ENCODE measurements around the gene FLOT2.
"Not testable (repeated sequence)": the region's sequence is repeated elsewhere in the genome, so short reads cannot be mapped to it uniquely, and the experiment has no call there.

Gene FLOT2

DNA sequence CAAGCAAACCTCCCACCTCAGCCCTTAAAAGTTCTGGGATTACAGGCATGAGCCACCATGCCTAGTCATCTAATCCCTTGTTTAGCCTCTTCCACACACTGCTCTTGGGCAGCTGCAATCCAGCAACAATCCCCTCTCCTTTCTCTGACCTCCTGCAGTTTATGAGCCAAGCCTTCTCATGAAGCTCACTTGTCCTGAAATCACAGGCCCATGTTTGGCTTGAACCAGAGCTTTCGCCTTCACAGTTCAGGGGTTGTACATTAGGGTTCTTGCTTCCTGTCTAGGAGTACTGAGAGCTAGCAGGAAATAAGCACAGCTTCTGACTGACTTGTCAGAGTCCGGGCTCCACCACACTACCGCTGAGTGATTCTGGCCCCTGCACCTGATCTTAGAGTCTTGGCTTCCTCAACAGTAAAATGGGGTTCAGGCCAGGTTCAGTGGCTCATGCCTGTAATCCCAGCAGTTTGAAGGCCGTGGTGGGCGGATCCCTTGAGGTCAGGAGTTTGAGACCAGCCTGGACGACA is 26.4 kb downstream of the FLOT2 start:
- peak; percentile 52 for DNase-seq

DNA sequence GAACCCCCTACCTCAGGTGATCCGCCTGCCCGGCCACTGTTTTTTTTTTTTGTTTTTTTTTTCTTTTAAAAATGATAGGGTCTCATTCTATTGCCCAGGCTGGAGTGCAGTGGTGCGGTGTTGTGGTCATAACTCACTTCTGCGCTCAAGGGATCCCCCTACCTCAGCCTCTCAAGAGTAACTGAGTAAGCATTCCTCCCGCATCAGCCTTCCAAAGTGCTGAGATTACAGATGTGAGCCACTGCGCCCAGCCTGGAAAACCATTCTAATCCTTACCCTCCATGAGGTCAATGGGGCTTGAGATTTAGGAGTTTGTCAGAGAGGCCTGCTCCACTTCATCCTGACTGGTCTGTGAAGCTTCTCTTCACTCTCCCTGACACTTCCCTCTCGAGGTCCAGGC is 30.3 kb downstream of the FLOT2 start:
- no peak for DNase-seq

DNA sequence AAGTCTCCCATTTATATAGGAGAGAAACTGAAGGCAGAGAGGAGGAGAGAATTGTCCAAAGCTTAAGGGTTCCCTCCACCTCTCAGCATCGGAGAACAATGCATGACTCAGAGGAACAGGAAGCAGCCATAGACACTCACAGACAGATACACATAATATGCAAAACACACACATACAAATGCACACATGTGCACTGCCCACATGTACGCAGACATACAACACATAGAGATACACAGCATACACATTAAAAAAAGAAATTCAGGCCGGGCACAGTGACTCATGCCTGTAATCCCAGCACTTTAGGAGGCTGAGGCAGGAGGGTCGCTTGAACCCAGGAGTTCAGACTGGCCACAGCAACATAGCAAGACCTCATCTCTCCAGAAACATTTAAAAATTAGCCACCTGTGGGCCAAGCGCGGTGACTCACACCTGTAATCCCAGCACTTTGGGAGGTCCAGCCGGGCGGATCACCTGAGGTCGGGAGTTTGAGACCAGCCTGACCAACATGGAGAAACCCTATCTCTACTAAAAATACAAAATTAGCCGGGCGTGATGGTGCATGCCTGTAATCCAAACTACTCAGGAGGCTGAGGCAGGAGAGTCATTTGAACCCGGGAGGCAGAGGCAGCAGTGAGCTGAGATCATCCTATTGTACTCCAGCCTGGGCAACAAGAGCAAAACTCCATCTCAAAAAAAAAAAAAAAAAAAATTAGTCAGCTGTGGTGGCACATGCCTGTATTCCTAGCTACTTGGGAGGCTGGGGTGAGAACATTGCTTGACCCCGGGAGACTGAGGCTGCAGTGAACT is 31.4 kb downstream of the FLOT2 start:
- peak; percentile 81 for DNase-seq

DNA sequence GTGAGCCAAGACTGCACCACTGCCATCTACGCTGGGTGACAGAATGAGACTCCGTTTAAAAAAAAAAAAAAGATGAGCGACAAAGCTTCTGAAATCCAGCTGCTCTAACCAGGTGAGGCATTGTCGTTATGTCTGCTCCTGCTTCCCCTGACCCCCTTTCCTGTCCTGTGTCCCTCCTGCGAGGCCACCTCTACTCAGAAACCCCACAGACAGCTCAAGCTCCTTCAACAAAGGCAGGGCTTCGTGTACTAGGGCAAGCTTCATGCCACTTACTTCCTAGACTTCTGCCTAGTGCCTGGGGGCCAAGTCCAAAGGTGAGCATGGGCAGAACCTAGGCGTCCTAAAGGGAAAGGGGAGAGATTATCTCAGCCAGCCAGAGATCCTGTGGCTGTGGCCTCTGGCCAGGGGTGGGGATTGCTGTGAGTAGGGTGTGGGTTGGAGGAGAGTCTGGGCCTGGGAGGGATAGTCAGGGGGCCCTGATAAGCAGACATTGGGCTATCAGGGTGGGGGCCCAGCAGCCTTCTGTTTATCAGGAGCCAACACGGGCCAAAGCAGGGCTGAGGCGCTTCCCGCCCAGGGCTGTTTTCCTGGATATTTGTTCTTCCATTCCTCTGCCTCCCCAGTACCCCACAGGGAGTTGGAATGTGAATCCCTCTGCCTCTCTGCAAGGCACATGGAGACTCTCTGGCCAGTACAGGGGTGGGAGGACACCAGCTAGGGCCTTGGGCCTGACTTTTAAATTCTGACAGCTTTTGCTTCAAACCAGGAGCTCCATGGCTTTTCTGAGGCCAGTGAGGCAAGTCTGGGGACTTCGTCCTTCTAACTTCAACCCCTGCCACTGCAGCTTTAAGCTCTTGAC is 32.3 kb downstream of the FLOT2 start:
- DNase-seq: peak; percentile 98

DNA sequence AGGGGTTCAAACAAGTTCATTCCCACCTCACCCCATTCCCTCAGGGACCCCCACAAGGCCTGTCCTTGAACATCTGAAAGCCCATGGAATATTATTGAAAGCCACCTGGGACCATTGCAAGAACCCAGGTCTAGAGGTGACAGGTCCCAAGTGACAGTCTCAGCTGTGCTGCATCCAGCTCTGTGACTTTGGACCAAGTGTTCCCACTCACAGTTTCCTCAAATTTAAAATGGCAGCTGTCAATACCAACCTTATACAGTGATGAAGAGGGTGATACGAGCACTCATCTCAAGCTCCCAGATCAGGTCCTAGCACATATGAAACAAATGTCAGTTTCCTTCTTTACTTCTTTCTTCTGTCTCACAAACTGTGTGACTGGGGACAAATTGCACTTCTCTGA is 33.6 kb downstream of the FLOT2 start:
- no peak for DNase-seq

DNA sequence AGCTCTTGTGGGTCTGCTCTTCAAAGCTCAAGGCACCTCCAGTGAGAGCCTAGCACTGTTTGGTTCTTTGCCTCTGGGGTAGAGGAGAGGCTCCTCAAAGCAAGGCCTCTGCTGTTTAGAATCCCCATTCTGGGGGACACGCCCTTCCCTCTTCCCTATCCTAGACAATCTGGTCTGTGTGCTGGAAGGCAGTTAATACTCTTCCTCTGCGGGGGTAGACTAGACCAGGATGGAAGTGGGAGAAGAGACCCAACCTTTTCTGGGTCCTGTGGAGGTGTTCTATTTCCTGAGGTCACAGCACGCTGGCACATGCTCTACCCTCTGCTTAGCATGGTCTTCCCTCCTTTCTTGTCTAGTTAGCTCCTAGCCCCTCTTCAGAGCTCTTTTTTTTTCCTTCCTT is 35.0 kb downstream of the FLOT2 start:
- no peak for DNase-seq

DNA sequence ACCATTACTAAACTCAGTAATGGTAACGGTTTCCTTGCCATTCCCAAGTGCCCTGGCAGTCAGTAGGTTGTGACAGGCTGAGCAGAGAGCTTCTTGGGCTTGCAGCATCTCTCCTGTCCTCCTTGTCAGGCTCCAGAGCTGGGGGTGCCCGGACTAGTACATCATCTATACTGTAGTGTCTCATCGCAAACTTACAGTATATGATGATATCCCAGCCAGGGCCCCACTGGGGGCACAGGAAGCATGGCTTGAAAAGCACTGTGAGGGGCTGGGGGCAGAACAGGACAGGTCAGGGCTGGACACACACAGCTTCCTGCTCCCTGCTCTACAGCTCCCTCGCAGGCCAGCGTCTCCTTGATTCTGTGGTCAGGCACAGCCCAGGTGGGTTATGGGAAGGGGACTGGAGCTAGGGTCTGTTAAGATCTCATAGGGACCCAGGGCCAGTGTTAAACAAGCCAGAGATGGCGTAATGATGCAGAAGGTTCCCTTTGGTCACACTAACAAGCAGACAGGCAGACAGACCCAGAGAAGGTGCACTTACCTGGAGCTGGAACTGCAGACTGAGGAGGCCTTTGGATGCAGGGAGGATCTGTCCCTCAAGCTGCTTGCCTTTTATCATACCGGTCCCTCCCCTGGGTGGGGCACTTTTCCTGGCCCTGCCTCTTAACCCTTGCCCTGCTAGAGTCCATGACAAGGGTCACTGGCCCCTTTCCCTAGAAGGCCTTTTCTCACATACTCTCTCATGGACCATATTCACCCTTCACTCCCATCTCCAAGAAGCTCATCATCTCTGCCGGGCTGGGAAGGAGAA is 35.9 kb downstream of the FLOT2 start:
- peak; percentile 84 for DNase-seq

DNA sequence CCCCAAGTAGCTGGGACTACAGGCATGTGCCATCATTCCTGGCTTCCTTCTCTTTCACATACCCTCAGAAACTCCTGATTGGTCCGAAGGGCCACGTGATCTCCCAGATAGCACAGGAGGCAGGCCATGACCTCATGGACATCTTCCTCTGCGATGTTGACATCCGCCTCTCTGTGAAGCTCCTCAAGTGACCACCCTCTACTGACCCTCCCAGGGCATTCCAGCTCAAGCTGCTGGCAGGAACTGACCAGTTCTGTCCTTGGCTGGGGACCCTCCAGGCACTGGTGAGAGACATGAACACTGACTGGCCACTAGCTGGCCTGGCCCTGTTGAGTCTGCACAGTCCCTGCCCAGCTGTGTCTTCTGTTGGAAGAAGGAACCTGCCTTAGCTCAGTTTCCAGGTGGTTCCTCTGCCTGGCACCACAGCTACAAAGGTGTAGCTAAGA is 37.1 kb downstream of the FLOT2 start:
- DNase-seq: no peak

DNA sequence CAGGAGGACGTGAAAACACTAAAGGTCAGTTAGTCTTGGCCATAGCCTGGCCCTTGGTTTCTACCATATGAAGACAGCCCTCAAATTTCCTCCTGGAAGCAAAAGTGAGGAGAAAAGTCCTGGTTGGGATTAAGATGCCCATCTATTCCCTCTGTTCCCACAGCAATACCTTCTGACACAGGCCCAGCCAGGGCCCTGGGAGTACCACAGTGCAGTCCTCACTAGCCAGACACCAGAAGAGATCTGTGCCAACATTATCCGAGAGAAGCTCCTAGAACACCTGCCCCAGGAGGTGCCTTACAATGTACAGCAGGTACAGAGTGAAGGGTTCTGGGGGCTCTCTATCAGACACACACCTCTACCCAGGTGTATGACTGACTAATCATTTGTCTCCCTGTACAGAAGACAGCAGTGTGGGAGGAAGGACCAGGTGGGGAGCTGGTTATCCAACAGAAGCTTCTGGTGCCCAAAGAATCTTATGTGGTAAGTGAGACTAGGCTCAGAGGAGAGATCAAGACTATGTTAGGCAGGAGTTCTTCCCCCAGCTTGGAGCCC is 38.7 kb downstream of the FLOT2 start:
- DNase-seq: no peak

DNA sequence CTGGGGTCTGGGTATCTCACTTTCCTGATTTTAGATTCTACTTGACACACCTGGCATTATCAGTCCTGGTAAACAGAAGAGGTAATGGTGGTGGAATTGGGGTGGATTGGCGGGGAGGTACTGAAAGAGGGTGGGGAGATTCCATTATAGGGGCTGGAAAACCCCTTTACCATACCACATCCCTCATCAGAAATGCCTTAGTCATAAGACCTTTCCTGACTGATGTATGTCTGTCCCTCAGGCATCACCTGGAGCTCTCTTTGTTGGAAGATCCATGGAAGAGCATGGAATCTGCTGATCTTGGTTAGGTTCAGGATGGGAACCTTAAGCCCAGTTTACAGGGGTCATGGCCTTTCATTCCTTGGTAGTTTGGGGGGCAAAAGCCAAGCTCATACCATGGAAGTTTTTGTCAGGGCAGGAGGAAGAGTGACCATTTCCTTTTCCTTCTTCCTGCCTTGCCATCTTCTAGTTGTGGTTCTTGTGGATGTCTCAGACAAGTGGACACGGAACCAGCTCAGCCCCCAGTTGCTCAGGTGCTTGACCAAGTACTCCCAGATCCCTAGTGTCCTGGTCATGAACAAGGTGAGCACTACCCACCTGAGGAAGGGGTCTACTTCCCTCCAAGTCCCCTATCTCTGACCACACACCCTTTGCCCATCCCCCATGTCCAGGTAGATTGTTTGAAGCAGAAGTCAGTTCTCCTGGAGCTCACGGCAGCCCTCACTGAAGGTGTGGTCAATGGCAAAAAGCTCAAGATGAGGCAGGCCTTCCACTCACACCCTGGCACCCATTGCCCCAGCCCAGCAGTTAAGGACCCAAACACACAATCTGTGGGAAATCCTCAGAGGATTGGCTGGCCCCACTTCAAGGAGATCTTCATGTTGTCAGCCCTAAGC is 39.4 kb downstream of the FLOT2 start:
- no peak for DNase-seq

DNA sequence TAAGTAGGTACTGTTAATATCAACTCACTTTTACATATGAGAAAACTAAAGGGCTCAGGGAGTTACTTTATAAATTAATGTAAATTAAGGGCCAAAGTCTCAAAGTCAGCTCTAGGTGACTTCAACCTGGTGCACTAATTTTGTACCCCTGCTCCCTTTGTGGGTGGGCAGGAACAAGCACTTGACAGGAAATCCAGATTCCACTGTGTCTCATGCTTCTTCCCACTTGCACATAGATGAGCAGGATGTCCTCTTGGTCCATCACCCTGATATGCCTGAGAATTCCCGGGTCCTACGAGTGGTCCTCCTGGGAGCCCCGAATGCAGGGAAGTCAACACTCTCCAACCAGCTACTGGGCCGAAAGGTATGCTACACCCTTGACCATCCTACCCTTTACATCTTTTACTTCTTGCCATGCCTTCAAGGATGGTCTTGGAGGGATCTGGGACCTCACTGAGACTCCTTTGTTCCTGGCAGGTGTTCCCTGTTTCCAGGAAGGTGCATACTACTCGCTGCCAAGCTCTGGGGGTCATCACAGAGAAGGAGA is 41.4 kb downstream of the FLOT2 start:
- DNase-seq: no peak

DNA sequence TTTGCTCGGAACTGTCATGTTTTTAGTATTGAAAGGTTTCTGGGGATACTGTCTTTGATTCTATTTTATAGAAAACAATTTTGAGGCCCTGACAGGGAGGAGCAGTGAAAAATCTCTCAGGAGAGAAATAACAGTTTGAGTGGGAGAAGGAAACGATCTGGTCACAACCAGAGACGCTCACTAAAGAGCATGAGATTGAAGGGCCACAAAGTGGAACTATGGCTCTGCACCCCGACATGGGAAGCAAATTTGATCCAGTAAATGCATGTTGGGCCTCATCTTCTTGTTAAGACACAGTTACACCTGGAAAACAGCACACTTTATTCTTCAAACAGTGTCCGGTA is 42.2 kb downstream of the FLOT2 start:
- DNase-seq: no peak

DNA sequence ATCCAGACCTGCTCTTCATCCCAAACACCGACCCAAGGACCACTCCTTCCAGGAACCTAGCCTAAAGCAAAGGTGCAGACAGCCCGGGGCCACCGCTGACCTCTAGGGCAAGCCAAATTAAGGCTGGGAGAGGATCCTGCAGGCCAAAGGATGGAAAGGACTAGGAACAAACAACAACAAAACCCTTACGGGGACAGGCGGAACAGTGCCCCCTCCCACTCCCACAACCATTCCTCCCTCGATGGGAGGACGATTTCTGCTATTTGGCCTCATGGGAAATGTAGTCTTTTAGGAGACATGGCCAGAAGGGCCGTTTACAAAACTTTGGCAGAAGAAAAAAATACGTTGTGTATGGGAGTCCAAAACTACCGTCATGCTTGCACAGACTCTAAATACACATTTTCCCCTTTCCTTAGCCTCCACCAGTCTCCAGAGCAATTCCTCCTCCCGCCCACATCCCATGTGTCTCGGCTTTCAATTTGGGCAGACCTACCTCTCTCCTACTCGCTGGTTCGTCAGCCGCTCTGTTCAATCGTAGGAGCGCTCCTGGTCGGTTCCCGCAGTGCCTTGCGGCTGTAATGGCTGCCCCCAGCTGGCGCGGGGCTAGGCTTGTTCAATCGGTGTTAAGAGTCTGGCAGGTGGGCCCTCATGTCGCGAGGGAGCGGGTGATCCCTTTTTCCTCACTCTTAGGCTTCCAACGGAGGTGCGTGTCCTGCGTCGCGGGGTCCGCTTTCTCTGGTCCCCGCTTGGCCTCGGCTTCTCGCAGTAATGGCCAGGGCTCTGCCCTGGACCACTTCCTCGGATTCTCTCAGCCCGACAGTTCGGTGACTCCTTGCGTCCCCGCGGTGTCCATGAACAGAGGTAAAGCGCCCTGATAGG is 42.8 kb downstream of the FLOT2 start, which contains the start of gene ERAL1:
Gene ERAL1 (plus strand): TSS at position 560 of the 879 bp plus-strand sequence. CDS start 19 bp downstream, at position 579.
- peak; percentile 95 for DNase-seq

DNA sequence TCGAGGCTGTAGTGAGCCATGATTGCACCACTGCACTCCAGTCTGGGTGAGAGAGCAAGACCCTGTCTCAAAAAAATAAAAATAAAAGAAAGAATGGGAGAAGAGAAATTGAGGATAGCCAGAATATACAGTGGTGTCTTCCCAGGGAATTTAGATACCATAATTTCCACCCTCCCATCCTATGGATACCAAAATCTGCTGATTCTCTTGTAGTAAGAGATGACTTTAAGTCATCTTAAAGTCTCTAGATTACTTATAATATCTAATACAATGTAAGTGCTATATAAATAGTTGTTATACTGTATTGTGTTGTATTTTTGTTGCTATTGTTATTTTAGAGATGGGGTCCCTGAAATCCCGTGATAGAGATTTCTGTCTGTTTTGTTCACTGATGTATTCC is 44.2 kb downstream of the FLOT2 start:
- DNase-seq: no peak

DNA sequence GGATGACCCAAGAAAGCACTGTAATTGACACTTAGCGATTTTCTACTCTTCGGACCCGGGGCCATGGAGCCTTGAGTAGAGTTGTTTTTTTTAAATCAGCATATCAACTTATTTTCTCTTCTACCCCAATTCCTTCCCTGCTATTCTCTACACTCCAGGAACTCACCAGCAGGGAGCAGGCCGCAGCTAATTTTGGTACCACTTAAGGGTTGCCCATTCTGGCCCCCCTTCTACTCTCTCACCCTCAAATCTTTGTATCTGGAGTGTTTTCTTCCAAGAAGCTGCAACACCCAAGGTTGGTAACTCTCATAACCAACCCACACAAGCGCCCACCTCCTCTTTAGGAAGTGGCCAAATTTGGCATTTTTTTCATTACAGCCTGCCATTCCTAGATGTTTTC is 48.3 kb downstream of the FLOT2 start:
- DNase-seq: peak; percentile 84

DNA sequence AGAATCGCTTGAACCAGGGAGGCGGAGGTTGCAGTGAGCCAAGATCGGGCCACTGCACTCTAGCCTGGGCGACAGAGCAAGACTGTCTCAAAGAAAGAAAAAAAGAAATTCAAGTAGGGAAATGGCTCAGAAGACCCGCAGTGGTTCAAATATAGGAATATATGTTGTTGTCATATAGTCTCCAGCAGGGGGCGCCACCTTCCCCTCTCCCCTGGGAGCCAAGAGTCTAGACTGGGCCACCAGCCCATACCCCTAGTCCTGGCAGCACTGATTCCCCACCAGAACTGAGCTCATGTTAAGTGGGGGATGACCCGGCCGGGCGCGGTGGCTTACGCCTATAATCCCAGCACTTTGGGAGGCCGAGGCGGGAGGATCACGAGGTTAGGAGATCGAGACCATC is 48.9 kb downstream of the FLOT2 start:
- DNase-seq: peak; percentile 79

DNA sequence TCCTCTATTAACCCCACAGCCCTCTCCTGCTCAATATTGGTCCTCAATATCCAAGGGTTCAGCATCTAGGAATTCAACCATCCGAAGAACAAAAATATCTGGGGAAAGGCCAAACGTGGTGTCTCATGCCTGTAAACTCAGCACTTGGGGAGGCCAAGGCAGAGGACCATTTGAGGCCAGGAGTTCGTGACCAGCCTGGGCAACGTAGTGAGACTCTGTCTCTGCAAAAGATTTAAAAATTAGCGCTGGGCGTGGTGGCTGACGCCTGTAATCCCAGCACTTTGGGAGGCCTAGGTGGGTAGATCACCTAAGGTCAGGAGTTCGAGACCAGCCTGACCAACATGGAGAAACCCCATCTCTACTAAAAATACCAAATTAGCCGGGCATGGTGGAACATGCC is 50.8 kb downstream of the FLOT2 start:
- DNase-seq: not testable (repeated sequence)

DNA sequence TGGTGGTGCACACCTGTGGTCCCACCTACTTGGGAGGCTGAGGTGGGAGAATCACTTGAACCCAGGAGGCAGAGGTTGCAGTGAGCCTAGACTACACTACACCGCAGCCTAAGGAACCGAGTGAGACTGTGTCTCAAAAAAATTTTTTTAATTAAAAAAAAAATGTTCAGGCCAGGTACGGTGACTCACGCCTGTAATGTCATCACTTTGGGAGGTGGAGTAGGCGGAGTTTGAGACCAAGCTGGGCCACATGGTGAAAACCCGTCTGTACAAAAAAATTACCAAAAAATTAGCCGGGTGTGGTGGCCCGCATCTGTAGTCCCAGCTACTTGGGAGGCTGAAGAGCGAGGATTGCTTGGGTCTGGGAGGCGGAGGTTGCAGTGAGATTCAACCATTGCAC is 51.3 kb downstream of the FLOT2 start:
- no peak for DNase-seq

DNA sequence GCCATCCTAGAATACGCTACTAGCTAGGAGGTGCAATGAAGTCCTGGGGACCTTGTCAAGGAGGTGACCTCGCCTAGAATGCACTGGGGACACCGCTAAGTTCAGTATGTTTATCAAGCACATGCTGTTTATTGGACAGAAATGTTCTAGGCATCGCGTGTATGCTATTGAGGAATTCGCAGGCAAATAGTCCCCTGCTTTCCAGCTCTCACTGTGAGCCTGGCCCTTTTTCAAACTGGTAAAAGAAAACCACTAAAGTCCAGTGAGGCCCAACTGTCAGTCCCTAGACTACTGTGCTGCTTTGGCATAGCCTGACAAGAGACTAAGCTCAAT is 53.8 kb downstream of the FLOT2 start:
- DNase-seq: no peak

DNA sequence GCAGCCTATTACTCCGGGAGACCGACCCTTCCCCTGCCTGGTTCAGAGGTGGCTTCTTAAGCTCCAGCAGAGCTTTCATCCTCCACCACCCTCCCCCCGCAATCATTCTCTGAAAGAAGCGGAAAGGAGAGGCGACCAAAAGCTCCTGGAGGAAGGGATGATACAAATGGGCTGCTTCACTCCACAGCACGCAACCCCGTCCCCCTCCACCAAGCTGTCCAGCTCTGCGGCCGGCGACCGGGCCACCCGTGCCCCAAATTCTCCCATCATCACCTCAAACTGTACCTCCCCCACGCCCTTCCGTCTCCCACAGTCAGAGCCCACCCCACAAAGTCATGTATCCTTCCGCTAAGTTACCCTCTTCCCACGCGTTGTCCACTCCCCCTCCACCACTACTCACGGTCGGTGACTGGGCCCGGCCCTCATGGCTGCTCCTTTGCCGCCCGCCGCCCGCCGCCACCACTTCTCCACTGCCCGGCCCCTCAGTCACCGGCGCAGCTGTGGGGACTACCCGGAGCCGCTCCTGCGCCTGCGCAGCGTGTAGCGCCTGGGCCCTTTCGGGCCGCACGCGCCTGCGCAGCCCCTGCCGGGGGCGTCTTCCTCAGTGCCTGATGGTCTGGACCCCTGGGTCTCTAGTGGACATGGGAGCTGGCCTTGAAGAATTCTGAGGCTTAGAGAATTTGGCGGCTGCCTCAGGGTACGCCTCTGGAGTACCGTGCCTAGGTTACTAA is 55.1 kb downstream of the FLOT2 start, which contains the start of gene FAM222B:
Gene FAM222B (minus strand): TSS at position 509 of the 731 bp plus-strand sequence. CDS start 76,123 bp downstream, outside the sequence.
- peak; percentile 96 for DNase-seq
